ENCODE results near the gene APBB2. TPM values are rescaled to one million over a fixed set of nuclear protein-coding genes. Genes with fewer than 3 reads are reported as not detected.

Gene APBB2
- total RNA-seq, 1 experiment from 2014 or later: 49.0 TPM

DNA sequence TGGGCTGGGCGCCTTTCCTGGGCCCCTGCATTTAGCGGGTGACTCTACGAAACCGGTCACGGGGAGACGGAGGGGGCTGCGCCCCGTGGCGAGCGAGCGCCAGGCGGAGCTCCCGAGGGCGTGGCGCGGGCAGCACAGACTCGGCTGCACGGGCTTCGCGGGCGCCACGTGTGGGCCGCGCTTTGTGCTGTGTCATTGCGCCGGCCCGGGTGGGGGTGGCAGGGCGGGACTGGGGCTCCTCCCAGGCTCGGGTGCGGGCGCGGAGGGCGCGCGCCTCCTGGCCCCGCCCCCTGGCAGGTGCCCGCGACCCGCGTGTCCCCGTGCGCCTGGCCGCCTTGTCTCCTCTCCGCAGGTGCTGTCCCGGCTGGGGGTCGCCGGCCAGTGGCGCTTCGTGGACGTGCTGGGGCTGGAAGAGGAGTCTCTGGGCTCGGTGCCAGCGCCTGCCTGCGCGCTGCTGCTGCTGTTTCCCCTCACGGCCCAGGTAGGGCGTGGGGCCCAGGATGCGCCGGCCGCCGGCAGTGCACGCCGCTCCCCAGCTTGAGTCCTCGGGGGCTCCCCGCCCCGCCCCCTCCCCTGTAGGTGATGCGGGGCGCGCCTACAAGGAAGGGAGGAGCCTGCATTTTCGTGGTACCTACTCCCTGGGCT lies 43.0 kb upstream of the APBB2 start (continued):
- TF ChIP-seq, protein P1, sequence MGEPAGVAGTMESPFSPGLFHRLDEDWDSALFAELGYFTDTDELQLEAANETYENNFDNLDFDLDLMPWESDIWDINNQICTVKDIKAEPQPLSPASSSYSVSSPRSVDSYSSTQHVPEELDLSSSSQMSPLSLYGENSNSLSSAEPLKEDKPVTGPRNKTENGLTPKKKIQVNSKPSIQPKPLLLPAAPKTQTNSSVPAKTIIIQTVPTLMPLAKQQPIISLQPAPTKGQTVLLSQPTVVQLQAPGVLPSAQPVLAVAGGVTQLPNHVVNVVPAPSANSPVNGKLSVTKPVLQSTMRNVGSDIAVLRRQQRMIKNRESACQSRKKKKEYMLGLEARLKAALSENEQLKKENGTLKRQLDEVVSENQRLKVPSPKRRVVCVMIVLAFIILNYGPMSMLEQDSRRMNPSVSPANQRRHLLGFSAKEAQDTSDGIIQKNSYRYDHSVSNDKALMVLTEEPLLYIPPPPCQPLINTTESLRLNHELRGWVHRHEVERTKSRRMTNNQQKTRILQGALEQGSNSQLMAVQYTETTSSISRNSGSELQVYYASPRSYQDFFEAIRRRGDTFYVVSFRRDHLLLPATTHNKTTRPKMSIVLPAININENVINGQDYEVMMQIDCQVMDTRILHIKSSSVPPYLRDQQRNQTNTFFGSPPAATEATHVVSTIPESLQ (CRISPR knock-in tag; IDR thresholded peaks at IDR 0.05): no peak
- no peak for TF ChIP-seq MYBL2 (CRISPR knock-in tag; IDR thresholded peaks at IDR 0.05)
- TF ChIP-seq NFATC4 (CRISPR knock-in tag; IDR thresholded peaks at IDR 0.05): 0 out of 2 replicates have a peak, but pooled peaks have one; percentile 5
- TF ChIP-seq ZNF396 (CRISPR knock-in tag; IDR thresholded peaks at IDR 0.05; ENCODE audit: borderline replicate concordance): no peak
- TF ChIP-seq JAZF1 (CRISPR knock-in tag; IDR thresholded peaks at IDR 0.05): no peak
- no peak for TF ChIP-seq ZNF317 (CRISPR knock-in tag; IDR thresholded peaks at IDR 0.05; ENCODE audit: borderline replicate concordance, low read depth)
- TF ChIP-seq CTCF (IDR thresholded peaks at IDR 0.05): no peak
- no peak for TF ChIP-seq MLX (CRISPR knock-in tag; IDR thresholded peaks at IDR 0.05)
- TF ChIP-seq PRRX2 (CRISPR knock-in tag; IDR thresholded peaks at IDR 0.05): no peak; the same call in 1 of the 2 replicates
- TF ChIP-seq CREM (CRISPR knock-in tag; IDR thresholded peaks at IDR 0.05): peak; percentile 9; the same call in 1 of the 2 replicates
- TF ChIP-seq GRHL2 (CRISPR knock-in tag; IDR thresholded peaks at IDR 0.05; ENCODE audit: insufficient replicate concordance, severe bottlenecking): no peak
- TF ChIP-seq NFYB (CRISPR knock-in tag; conservative IDR thresholded peaks at IDR 0.05; ENCODE audit: low read depth): no peak
- TF ChIP-seq, protein P2, sequence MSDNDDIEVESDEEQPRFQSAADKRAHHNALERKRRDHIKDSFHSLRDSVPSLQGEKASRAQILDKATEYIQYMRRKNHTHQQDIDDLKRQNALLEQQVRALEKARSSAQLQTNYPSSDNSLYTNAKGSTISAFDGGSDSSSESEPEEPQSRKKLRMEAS (CRISPR knock-in tag; IDR thresholded peaks at IDR 0.05): peak; percentile 55; the same call in 1 of the 2 replicates
- TF ChIP-seq, protein P3, sequence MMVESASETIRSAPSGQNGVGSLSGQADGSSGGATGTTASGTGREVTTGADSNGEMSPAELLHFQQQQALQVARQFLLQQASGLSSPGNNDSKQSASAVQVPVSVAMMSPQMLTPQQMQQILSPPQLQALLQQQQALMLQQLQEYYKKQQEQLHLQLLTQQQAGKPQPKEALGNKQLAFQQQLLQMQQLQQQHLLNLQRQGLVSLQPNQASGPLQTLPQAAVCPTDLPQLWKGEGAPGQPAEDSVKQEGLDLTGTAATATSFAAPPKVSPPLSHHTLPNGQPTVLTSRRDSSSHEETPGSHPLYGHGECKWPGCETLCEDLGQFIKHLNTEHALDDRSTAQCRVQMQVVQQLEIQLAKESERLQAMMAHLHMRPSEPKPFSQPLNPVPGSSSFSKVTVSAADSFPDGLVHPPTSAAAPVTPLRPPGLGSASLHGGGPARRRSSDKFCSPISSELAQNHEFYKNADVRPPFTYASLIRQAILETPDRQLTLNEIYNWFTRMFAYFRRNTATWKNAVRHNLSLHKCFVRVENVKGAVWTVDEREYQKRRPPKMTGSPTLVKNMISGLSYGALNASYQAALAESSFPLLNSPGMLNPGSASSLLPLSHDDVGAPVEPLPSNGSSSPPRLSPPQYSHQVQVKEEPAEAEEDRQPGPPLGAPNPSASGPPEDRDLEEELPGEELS (CRISPR knock-in tag; IDR thresholded peaks at IDR 0.05): no peak
- no peak for TF ChIP-seq TCF7 (CRISPR knock-in tag; IDR thresholded peaks at IDR 0.05; ENCODE audit: low read depth)
- TF ChIP-seq PRDM15 (CRISPR knock-in tag; IDR thresholded peaks at IDR 0.05): no peak
- TF ChIP-seq ZBTB21 (CRISPR knock-in tag; IDR thresholded peaks at IDR 0.05; ENCODE audit: borderline replicate concordance): no peak
- TF ChIP-seq ELF4 (CRISPR knock-in tag; IDR thresholded peaks at IDR 0.05; ENCODE audit: low read depth): peak; percentile 67; the same call in 1 of the 2 replicates
- TF ChIP-seq RORB (CRISPR knock-in tag; IDR thresholded peaks at IDR 0.05): no peak
- TF ChIP-seq ATF1 (CRISPR knock-in tag; IDR thresholded peaks at IDR 0.05): no peak; the same call in 1 of the 2 replicates
- TF ChIP-seq, protein P4, sequence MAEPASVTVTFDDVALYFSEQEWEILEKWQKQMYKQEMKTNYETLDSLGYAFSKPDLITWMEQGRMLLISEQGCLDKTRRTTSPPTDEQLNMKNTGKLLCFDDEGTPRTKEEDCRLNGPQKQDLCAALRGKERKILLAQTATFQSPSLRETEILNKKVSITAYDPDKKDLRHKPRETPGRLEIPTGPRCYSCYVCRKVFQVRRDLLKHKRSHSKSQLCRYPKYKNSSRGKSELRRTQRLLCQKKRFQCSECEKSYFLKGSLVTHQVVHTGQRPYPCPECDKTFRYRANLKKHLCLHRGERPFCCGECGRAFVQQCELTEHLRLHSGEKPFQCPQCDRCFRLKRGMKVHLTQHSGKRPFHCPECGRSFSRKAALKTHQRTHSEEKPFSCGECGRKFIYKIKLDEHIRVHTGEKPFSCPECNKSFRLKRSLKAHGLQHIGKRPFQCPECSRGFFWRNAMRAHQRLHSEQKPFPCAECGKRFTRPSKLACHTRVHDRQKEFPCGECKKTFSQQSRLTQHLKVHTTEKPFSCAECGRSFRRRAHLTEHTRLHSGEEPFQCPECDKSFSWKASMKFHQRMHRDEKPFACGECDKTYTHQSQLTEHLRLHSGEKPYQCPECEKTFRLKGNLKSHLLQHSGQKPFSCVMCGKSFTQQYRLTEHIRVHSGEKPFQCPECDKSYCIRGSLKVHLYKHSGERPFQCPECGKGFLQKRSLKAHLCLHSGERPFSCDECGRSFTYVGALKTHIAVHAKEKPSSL (CRISPR knock-in tag; conservative IDR thresholded peaks at IDR 0.05): no peak
- TF ChIP-seq ZNF671 (CRISPR knock-in tag; IDR thresholded peaks at IDR 0.05): no peak
- peak; percentile 21; the same call in 1 of the 2 replicates for TF ChIP-seq ESRRA (CRISPR knock-in tag; IDR thresholded peaks at IDR 0.05; ENCODE audit: borderline replicate concordance)
- no peak for TF ChIP-seq FOXK1 (CRISPR knock-in tag; IDR thresholded peaks at IDR 0.05)
- no peak for TF ChIP-seq HMGA2 (CRISPR knock-in tag; IDR thresholded peaks at IDR 0.05)
- no peak for TF ChIP-seq E2F5 (CRISPR knock-in tag; IDR thresholded peaks at IDR 0.05)
